HepG2 (cell line): ENCODE results near the gene COG8. TPM values are rescaled to one million over a fixed set of nuclear protein-coding genes. Genes with fewer than 3 reads are reported as not detected.
A peak's percentile ranks its signal among the peaks of the same experiment; 100 is the strongest.

Source experiments
- CBX5 ChIP-seq: sonication (generic); formaldehyde crosslinking; IDR thresholded peaks from 2 replicates; pipeline ENCODE4 v1.4.0; 2020; ENCODE audit warnings: missing genetic modification reagents, borderline replicate concordance
- CEBPG ChIP-seq: IDR thresholded peaks from 2 replicates; pipeline ENCODE4 v1.6.1; 2016
- FOXO1 ChIP-seq: sonication (generic); formaldehyde crosslinking; IDR thresholded peaks from 2 replicates; pipeline ENCODE4 v1.4.0; 2020; ENCODE audit warnings: missing genetic modification reagents
- GABPB1 ChIP-seq: IDR thresholded peaks from 2 replicates; pipeline ENCODE4 v1.6.1; 2016; ENCODE audit warnings: mild to moderate bottlenecking, missing genetic modification reagents, moderate library complexity, missing compliant biosample characterization
- HIC2 ChIP-seq: sonication (generic); formaldehyde crosslinking; IDR thresholded peaks from 2 replicates; pipeline ENCODE4 v1.9.0; 2022; ENCODE audit warnings: low read depth, missing genetic modification reagents
- HMGXB4 ChIP-seq, 2 experiments: sonication (generic) in 1 of 2; formaldehyde crosslinking in 1 of 2; IDR thresholded peaks; 2 replicates each; pipeline versions ENCODE4 v1.4.0 to v1.6.1; 2018 to 2020; ENCODE audit warnings: missing genetic modification reagents in 2 of 2, borderline replicate concordance in 1 of 2, low read depth in 1 of 2, mild to moderate bottlenecking in 1 of 2, missing biosample characterization in 1 of 2
- HOXA3 ChIP-seq: sonication (generic); formaldehyde crosslinking; IDR thresholded peaks from 2 replicates; pipeline ENCODE4 v1.5.0; 2020; ENCODE audit warnings: missing genetic modification reagents
- KLF6 ChIP-seq: IDR thresholded peaks from 2 replicates; pipeline ENCODE4 v1.8.0; 2016; ENCODE audit warnings: missing biosample characterization, missing genetic modification reagents
- MED1 ChIP-seq: sonication (generic); formaldehyde crosslinking; IDR thresholded peaks from 2 replicates; pipeline ENCODE4 v1.4.0; 2020; ENCODE audit warnings: missing genetic modification reagents
- MEIS1 ChIP-seq: sonication (generic); formaldehyde crosslinking; IDR thresholded peaks from 2 replicates; pipeline ENCODE4 v1.9.0; 2021; ENCODE audit warnings: mild to moderate bottlenecking, missing genetic modification reagents, moderate library complexity, borderline replicate concordance
- NFIB ChIP-seq: sonication (generic); formaldehyde crosslinking; IDR thresholded peaks from 2 replicates; pipeline ENCODE4 v1.9.0; 2021; ENCODE audit warnings: missing genetic modification reagents, mild to moderate bottlenecking, borderline replicate concordance
- NONO ChIP-seq, 2 experiments: fragments of 450-650 bp in 1 of 2; sonication (generic) in 1 of 2; formaldehyde crosslinking in 1 of 2; IDR thresholded peaks in 1 of 2; conservative IDR thresholded peaks in 1 of 2; 2 replicates each; pipeline versions ENCODE4 v1.6.1 to v1.8.0; 2017 to 2022; ENCODE audit warnings: mild to moderate bottlenecking in 1 of 2, missing genetic modification reagents in 1 of 2, moderate library complexity in 1 of 2
- NR2F1 ChIP-seq, 2 experiments: fragments of 450-650 bp in 1 of 2; formaldehyde crosslinking in 1 of 2; IDR thresholded peaks; 2 replicates each; pipeline versions ENCODE4 v1.5.0 to v1.6.1; 2016 to 2020; ENCODE audit warnings: mild to moderate bottlenecking in 1 of 2, missing compliant biosample characterization in 1 of 2, missing genetic modification reagents in 1 of 2, moderate library complexity in 1 of 2
- NR2F6 ChIP-seq, 2 experiments: IDR thresholded peaks; 2 replicates each; pipeline ENCODE4 v1.6.1; 2016; ENCODE audit warnings: antibody characterized with exemption in 1 of 2, mild to moderate bottlenecking in 1 of 2
- PAWR ChIP-seq: sonication (generic); formaldehyde crosslinking; IDR thresholded peaks from 2 replicates; pipeline ENCODE4 v1.4.0; 2020; ENCODE audit warnings: missing genetic modification reagents, mild to moderate bottlenecking, borderline replicate concordance
- PITX1 ChIP-seq: sonication (generic); formaldehyde crosslinking; IDR thresholded peaks from 2 replicates; pipeline ENCODE4 v1.5.1; 2020; ENCODE audit warnings: mild to moderate bottlenecking, missing genetic modification reagents
- POGZ ChIP-seq: sonication (generic); formaldehyde crosslinking; IDR thresholded peaks from 2 replicates; pipeline ENCODE4 v1.4.0; 2020; ENCODE audit warnings: mild to moderate bottlenecking, missing genetic modification reagents
- RXRA ChIP-seq: sonication (generic); formaldehyde crosslinking; IDR thresholded peaks from 2 replicates; pipeline ENCODE4 v1.5.1; 2020; ENCODE audit warnings: missing genetic modification reagents
- SOX6 ChIP-seq, 2 experiments: fragments of 450-650 bp in 1 of 2; sonication (generic) in 1 of 2; formaldehyde crosslinking in 1 of 2; IDR thresholded peaks; 2 replicates each; pipeline versions ENCODE4 v1.4.0 to v1.6.1; 2017 to 2020; ENCODE audit warnings: antibody characterized with exemption in 1 of 2, mild to moderate bottlenecking in 1 of 2, missing genetic modification reagents in 1 of 2
- TBP ChIP-seq: sonication (generic); formaldehyde crosslinking; IDR thresholded peaks from 2 replicates; pipeline ENCODE4 v1.5.0; 2020; ENCODE audit warnings: missing genetic modification reagents
- TCF12 ChIP-seq, 2 experiments: fragments of 450-650 bp in 1 of 2; sonication (generic) in 1 of 2; formaldehyde crosslinking in 1 of 2; IDR thresholded peaks; 2 replicates each; pipeline versions ENCODE4 v1.6.1 to v1.8.0; 2017 to 2022; ENCODE audit warnings: antibody characterized with exemption in 1 of 2, mild to moderate bottlenecking in 1 of 2, missing genetic modification reagents in 1 of 2, moderate library complexity in 1 of 2
- ZKSCAN8 ChIP-seq: IDR thresholded peaks from 2 replicates; pipeline ENCODE4 v1.6.1; 2016; ENCODE audit warnings: borderline replicate concordance, missing genetic modification reagents, missing compliant biosample characterization
- ZNF441 ChIP-seq: sonication (generic); formaldehyde crosslinking; IDR thresholded peaks from 2 replicates; pipeline ENCODE4 v1.7.0; 2021; ENCODE audit warnings: missing genetic modification reagents, borderline replicate concordance
- ZNF619 ChIP-seq: sonication (generic); formaldehyde crosslinking; IDR thresholded peaks from 2 replicates; pipeline ENCODE4 v1.4.0; 2020; ENCODE audit warnings: mild to moderate bottlenecking, missing genetic modification reagents
- ZNF740 ChIP-seq: sonication (generic); formaldehyde crosslinking; IDR thresholded peaks from 2 replicates; pipeline ENCODE4 v1.4.0; 2020; ENCODE audit warnings: missing genetic modification reagents
- ZNF780A ChIP-seq: sonication (generic); formaldehyde crosslinking; IDR thresholded peaks from 2 replicates; pipeline ENCODE4 v1.8.0; 2022; ENCODE audit warnings: mild to moderate bottlenecking, missing genetic modification reagents, moderate library complexity
- polyA plus RNA-seq, 8 experiments: library from polyadenylated mRNA; depleted of rRNA in 3 of 8; stranded (reverse) in 7 of 8; unstranded in 1 of 8; fragments of >200 nt; fragmentation: Illumina TruSeq in 4 of 8; extraction: Trizol in 4 of 8; gene quantifications; 2 replicates each; pipeline versions ENCODE4 v1.2.1 to v1.2.3, GENCODE V29; 2011 to 2016; ENCODE audit warnings: low read depth in 4 of 8, missing spikeins in 1 of 8, mixed read lengths in 1 of 8; ENCODE audit not compliant: insufficient read depth in 1 of 8
- total RNA-seq, 5 experiments: library from RNA; depleted of rRNA; stranded (reverse); fragments of >200 nt; fragmentation: Illumina TruSeq; extraction: Trizol; gene quantifications; 2 replicates each; pipeline ENCODE4 v1.2.3, GENCODE V29; 2016; ENCODE audit warnings: low read depth in 1 of 5

The COG8 gene
- total and polyA plus RNA-seq, 2 of the 13 experiments (the other 11 are each of a cell fraction or from before 2014, with no cell fraction given) = 45.5 to 52.1 TPM

DNA sequence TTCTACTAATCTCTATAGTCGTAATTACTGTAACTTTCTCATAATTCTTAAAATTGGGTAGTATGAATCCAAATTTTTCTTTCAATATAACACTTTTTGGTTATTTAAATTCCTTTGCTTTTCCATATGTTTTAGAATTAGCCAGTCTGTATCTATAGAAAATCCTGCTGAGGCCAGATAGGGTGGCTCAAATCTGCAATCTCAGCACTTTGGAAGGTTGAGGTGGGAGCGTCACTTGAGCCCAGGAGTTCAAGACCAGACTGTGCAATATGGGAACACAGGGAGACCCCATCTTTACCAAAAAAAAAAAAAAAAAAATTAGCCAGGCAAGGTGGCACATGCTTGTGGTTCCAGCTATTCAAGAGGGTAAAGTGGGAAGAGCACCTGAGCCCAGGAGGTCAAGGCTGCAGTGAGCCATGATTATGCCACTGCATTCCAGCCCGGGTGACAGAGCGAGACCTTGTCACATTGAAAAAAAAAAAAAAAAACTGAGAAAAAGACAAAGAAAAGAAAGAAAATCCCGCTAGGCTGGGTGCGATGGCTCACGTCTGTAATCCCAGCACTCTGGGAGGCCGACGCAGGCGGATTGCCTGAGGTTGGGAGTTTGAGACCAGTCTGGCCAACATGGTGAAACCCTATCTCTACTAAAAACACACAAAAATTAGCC is 37.2 kb upstream of the COG8 start (continued):
- TF ChIP-seq NFIB (CRISPR knock-in tag) (no peak), ZNF740 (CRISPR knock-in tag) (no peak), ZKSCAN8 (CRISPR knock-in tag) (no peak), ZNF441 (0 out of 2 replicates have a peak, but pooled peaks have one; percentile 15), FOXO1 (CRISPR knock-in tag) (no peak), TBP (no peak), NONO (IDR thresholded peaks at IDR 0.05) (no peak), NONO (CRISPR knock-in tag; conservative IDR thresholded peaks at IDR 0.05) (0 out of 2 replicates have a peak, but pooled peaks have one; percentile 23), POGZ (CRISPR knock-in tag) (peak; percentile 45; the same call in 1 of the 2 replicates), GABPB1 (CRISPR knock-in tag) (peak; percentile 21; the same call in 1 of the 2 replicates), SOX6 (IDR thresholded peaks at IDR 0.05) (no peak), SOX6 (CRISPR knock-in tag; IDR thresholded peaks at IDR 0.05) (peak; percentile 74), ZNF780A (CRISPR knock-in tag) (no peak), CEBPG (0 out of 2 replicates have a peak, but pooled peaks have one; percentile 14), MEIS1 (CRISPR knock-in tag) (no peak), ZNF619 (no peak), PAWR (CRISPR knock-in tag) (no peak), TCF12 (IDR thresholded peaks at IDR 0.05) (no peak), TCF12 (CRISPR knock-in tag; IDR thresholded peaks at IDR 0.05) (peak; percentile 37; the same call in 1 of the 2 replicates), HIC2 (CRISPR knock-in tag) (peak; percentile 68; the same call in 1 of the 2 replicates), NR2F1 (CRISPR knock-in tag; IDR thresholded peaks at IDR 0.05) (peak; percentile 62 to 63; a peak in 3 of 4 replicates), HOXA3 (CRISPR knock-in tag) (peak; percentile 53; the same call in 1 of the 2 replicates), PITX1 (CRISPR knock-in tag) (no peak), CBX5 (CRISPR knock-in tag) (no peak), HMGXB4 (CRISPR knock-in tag; IDR thresholded peaks at IDR 0.05; ENCODE audit: borderline replicate concordance in 1 of 2, low read depth in 1 of 2) (0 out of 4 replicates have a peak, but pooled peaks of 1 of the 2 experiments have one; percentile 18), MED1 (CRISPR knock-in tag) (peak; percentile 11; the same call in 1 of the 2 replicates), RXRA (CRISPR knock-in tag) (peak; percentile 50; the same call in 1 of the 2 replicates), NR2F6 (IDR thresholded peaks at IDR 0.05) (peak; percentile 84), NR2F6 (CRISPR knock-in tag; IDR thresholded peaks at IDR 0.05) (peak; percentile 84), KLF6 (no peak)
